ENCODE measurements around the gene SMAD2.

SMAD2 gene

GRCh38 chr18:47881752-47882455 lies 48.6 kb downstream of the SMAD2 start:
- Histone ChIP-seq H3K18ac (ENCODE audit: low read depth in 1 of 2, low read length in 2 of 2) (peak overlapping the region in 1 of 2 experiments; percentile 73), H2BK5ac (ENCODE audit: low read depth, low read length, poor library complexity, severe bottlenecking) (no peak overlapping the region), H2AFZ (ENCODE audit: low read depth, low read length) (no peak overlapping the region), H4K91ac (ENCODE audit: low read length) (no peak overlapping the region), H3K36me3 (ENCODE audit: control insufficient read depth in 1 of 2, insufficient read depth in 2 of 2, low read depth in 1 of 2, low read length in 2 of 2) (peaks cover 0 to 41% of the 10 kb centered on the region in 2 experiments), H3K79me1 (replicated peaks; ENCODE audit: low read length, poor library complexity, severe bottlenecking) (peaks cover 13% of the 10 kb centered on the region), H3K27me3 (ENCODE audit: control insufficient read depth in 1 of 2, insufficient read depth in 1 of 2, low read length in 2 of 2) (no peaks in the 10 kb centered on the region), H3K4me1 (ENCODE audit: control insufficient read depth, insufficient read depth, low read depth, low read length) (peaks cover 10% of the 10 kb centered on the region), H2BK12ac (ENCODE audit: low read length in 2 of 2) (no peak overlapping the region), H3K9ac (ENCODE audit: low read length) (no peak overlapping the region), H2BK15ac (ENCODE audit: low read depth, poor library complexity, severe bottlenecking) (peak overlapping the region; percentile 77), H2AK5ac (ENCODE audit: low read length, severe bottlenecking) (peak overlapping the region; percentile 85), H3K4me3 (ENCODE audit: insufficient read depth in 1 of 2, low read depth in 1 of 2, low read length in 2 of 2) (no peak overlapping the region), H4K8ac (ENCODE audit: low read length) (no peak overlapping the region), H3K4ac (ENCODE audit: low read depth in 1 of 2, low read length in 2 of 2) (no peak overlapping the region), H2BK120ac (ENCODE audit: low read depth, low read length) (no peak overlapping the region), H3K14ac (ENCODE audit: low read length in 2 of 2) (no peak overlapping the region), H3K4me2 (ENCODE audit: low read length, poor library complexity, severe bottlenecking) (peak overlapping the region; percentile 54), H3K27ac (ENCODE audit: low read length, poor library complexity, severe bottlenecking) (peak overlapping the region; percentile 73), H3K23ac (ENCODE audit: low read length in 2 of 2) (no peak overlapping the region), H3K9me3 (ENCODE audit: control insufficient read depth, low read length) (no peaks in the 10 kb centered on the region)
- WGBS = 91% methylated on average over 4 of the region's 7 CpGs
- peak; percentile 30 for DNase-seq

GRCh38 chr18:47881042-47881441 lies 49.4 kb downstream of the SMAD2 start:
- H3K79me1 ChIP-seq (replicated peaks; ENCODE audit: low read length, poor library complexity, severe bottlenecking) = peaks cover 13% of the 10 kb centered on the region
- no peak overlapping the region for H3K18ac ChIP-seq (ENCODE audit: low read depth in 1 of 2, low read length in 2 of 2)
- no peak overlapping the region for H2BK120ac ChIP-seq (ENCODE audit: low read depth, low read length)
- H2AFZ ChIP-seq (ENCODE audit: low read depth, low read length) = no peak overlapping the region
- H2AK5ac ChIP-seq (ENCODE audit: low read length, severe bottlenecking) = no peak overlapping the region
- 100% methylated on average over 2 of the region's 3 CpGs for WGBS
- no peak overlapping the region for H3K9ac ChIP-seq (ENCODE audit: low read length)
- H2BK12ac ChIP-seq (ENCODE audit: low read length in 2 of 2) = no peak overlapping the region
- H3K14ac ChIP-seq (ENCODE audit: low read length in 2 of 2) = no peak overlapping the region
- no peaks in the 10 kb centered on the region for H3K9me3 ChIP-seq (ENCODE audit: control insufficient read depth, low read length)
- H3K4ac ChIP-seq (ENCODE audit: low read depth in 1 of 2, low read length in 2 of 2) = no peak overlapping the region
- DNase-seq = no peak
- H4K8ac ChIP-seq (ENCODE audit: low read length) = no peak overlapping the region
- peaks cover 10% of the 10 kb centered on the region for H3K4me1 ChIP-seq (ENCODE audit: control insufficient read depth, insufficient read depth, low read depth, low read length)
- H2BK15ac ChIP-seq (ENCODE audit: low read depth, poor library complexity, severe bottlenecking) = no peak overlapping the region
- H4K91ac ChIP-seq (ENCODE audit: low read length) = no peak overlapping the region
- H3K4me2 ChIP-seq (ENCODE audit: low read length, poor library complexity, severe bottlenecking) = no peak overlapping the region
- H3K23ac ChIP-seq (ENCODE audit: low read length in 2 of 2) = no peak overlapping the region
- no peaks in the 10 kb centered on the region for H3K27me3 ChIP-seq (ENCODE audit: control insufficient read depth in 1 of 2, insufficient read depth in 1 of 2, low read length in 2 of 2)
- H2BK5ac ChIP-seq (ENCODE audit: low read depth, low read length, poor library complexity, severe bottlenecking) = no peak overlapping the region
- H3K27ac ChIP-seq (ENCODE audit: low read length, poor library complexity, severe bottlenecking) = no peak overlapping the region
- peaks cover 0 to 36% of the 10 kb centered on the region in 2 experiments for H3K36me3 ChIP-seq (ENCODE audit: control insufficient read depth in 1 of 2, insufficient read depth in 2 of 2, low read depth in 1 of 2, low read length in 2 of 2)
- H3K4me3 ChIP-seq (ENCODE audit: insufficient read depth in 1 of 2, low read depth in 1 of 2, low read length in 2 of 2) = no peak overlapping the region

- Histone ChIP-seq H2AK5ac (ENCODE audit: low read length, severe bottlenecking) (no peak overlapping the region), H3K4me2 (ENCODE audit: low read length, poor library complexity, severe bottlenecking) (no peak overlapping the region), H2BK15ac (ENCODE audit: low read depth, poor library complexity, severe bottlenecking) (no peak overlapping the region), H3K9ac (ENCODE audit: low read length) (no peak overlapping the region), H3K18ac (ENCODE audit: low read depth in 1 of 2, low read length in 2 of 2) (no peak overlapping the region), H3K4me3 (ENCODE audit: insufficient read depth in 1 of 2, low read depth in 1 of 2, low read length in 2 of 2) (no peak overlapping the region), H3K79me1 (replicated peaks; ENCODE audit: low read length, poor library complexity, severe bottlenecking) (peaks cover 10% of the 10 kb centered on the region), H2AFZ (ENCODE audit: low read depth, low read length) (no peak overlapping the region), H3K27ac (ENCODE audit: low read length, poor library complexity, severe bottlenecking) (no peak overlapping the region), H3K4me1 (ENCODE audit: control insufficient read depth, insufficient read depth, low read depth, low read length) (peaks cover 4% of the 10 kb centered on the region), H2BK5ac (ENCODE audit: low read depth, low read length, poor library complexity, severe bottlenecking) (no peak overlapping the region), H2BK12ac (ENCODE audit: low read length in 2 of 2) (no peak overlapping the region), H4K8ac (ENCODE audit: low read length) (no peak overlapping the region), H3K9me3 (ENCODE audit: control insufficient read depth, low read length) (no peaks in the 10 kb centered on the region), H3K4ac (ENCODE audit: low read depth in 1 of 2, low read length in 2 of 2) (no peak overlapping the region), H3K23ac (ENCODE audit: low read length in 2 of 2) (no peak overlapping the region), H4K91ac (ENCODE audit: low read length) (no peak overlapping the region), H3K36me3 (ENCODE audit: control insufficient read depth in 1 of 2, insufficient read depth in 2 of 2, low read depth in 1 of 2, low read length in 2 of 2) (peaks cover 0 to 29% of the 10 kb centered on the region in 2 experiments), H3K27me3 (ENCODE audit: control insufficient read depth in 1 of 2, insufficient read depth in 1 of 2, low read length in 2 of 2) (no peaks in the 10 kb centered on the region), H2BK120ac (ENCODE audit: low read depth, low read length) (no peak overlapping the region), H3K14ac (ENCODE audit: low read length in 2 of 2) (no peak overlapping the region)
- no peak for DNase-seq
- no CpG with 5 or more reads among the region's 3 CpGs for WGBS
These were observed 52.6 kb downstream of the SMAD2 start for GRCh38 chr18:47877892-47878291.

- H3K18ac ChIP-seq (ENCODE audit: low read depth in 1 of 2, low read length in 2 of 2) = no peak overlapping the region
- 100% methylated on average over 1 of the region's 2 CpGs for WGBS
- no peak overlapping the region for H3K4ac ChIP-seq (ENCODE audit: low read depth in 1 of 2, low read length in 2 of 2)
- H3K36me3 ChIP-seq (ENCODE audit: control insufficient read depth in 1 of 2, insufficient read depth in 2 of 2, low read depth in 1 of 2, low read length in 2 of 2) = peaks cover 0 to 34% of the 10 kb centered on the region in 2 experiments
- H3K4me3 ChIP-seq (ENCODE audit: insufficient read depth in 1 of 2, low read depth in 1 of 2, low read length in 2 of 2) = no peak overlapping the region
- H4K8ac ChIP-seq (ENCODE audit: low read length) = no peak overlapping the region
- no peak overlapping the region for H3K9ac ChIP-seq (ENCODE audit: low read length)
- no peak overlapping the region for H2BK15ac ChIP-seq (ENCODE audit: low read depth, poor library complexity, severe bottlenecking)
- no peak overlapping the region for H3K4me2 ChIP-seq (ENCODE audit: low read length, poor library complexity, severe bottlenecking)
- H2BK12ac ChIP-seq (ENCODE audit: low read length in 2 of 2) = no peak overlapping the region
- H2AFZ ChIP-seq (ENCODE audit: low read depth, low read length) = no peak overlapping the region
- H3K23ac ChIP-seq (ENCODE audit: low read length in 2 of 2) = no peak overlapping the region
- H3K27ac ChIP-seq (ENCODE audit: low read length, poor library complexity, severe bottlenecking) = no peak overlapping the region
- H2BK120ac ChIP-seq (ENCODE audit: low read depth, low read length) = no peak overlapping the region
- no peaks in the 10 kb centered on the region for H3K9me3 ChIP-seq (ENCODE audit: control insufficient read depth, low read length)
- H3K27me3 ChIP-seq (ENCODE audit: control insufficient read depth in 1 of 2, insufficient read depth in 1 of 2, low read length in 2 of 2) = no peaks in the 10 kb centered on the region
- H2AK5ac ChIP-seq (ENCODE audit: low read length, severe bottlenecking) = no peak overlapping the region
- H3K4me1 ChIP-seq (ENCODE audit: control insufficient read depth, insufficient read depth, low read depth, low read length) = no peaks in the 10 kb centered on the region
- peaks cover 9% of the 10 kb centered on the region for H3K79me1 ChIP-seq (replicated peaks; ENCODE audit: low read length, poor library complexity, severe bottlenecking)
- DNase-seq = no peak
- no peak overlapping the region for H3K14ac ChIP-seq (ENCODE audit: low read length in 2 of 2)
- no peak overlapping the region for H2BK5ac ChIP-seq (ENCODE audit: low read depth, low read length, poor library complexity, severe bottlenecking)
- H4K91ac ChIP-seq (ENCODE audit: low read length) = no peak overlapping the region
These were observed 53.6 kb downstream of the SMAD2 start for GRCh38 chr18:47876813-47877212.
